HG03108 (cell line): ENCODE results near the gene CLHC1.
"Not testable (repeated sequence)": the region's sequence is repeated elsewhere in the genome, so short reads cannot be mapped to it uniquely, and the experiment has no call there.

Source experiments
- ATAC-seq: cut with Tn5 transposase; IDR thresholded peaks from one replicate; pipeline ENCODE4 v1.9.1; 2021; ENCODE audit warnings: moderate library complexity; ENCODE audit not compliant: unreplicated experiment

CLHC1 gene

GRCh38 chr2:55232863-55233657 is 967 bp upstream of the CLHC1 start:
- no peak for ATAC-seq

GRCh38 chr2:55231546-55232083 is 478 bp downstream of the CLHC1 start:
- no peak for ATAC-seq

GRCh38 chr2:55230551-55230950 is 1.5 kb downstream of the CLHC1 start:
- no peak for ATAC-seq

- no peak for ATAC-seq
Observed at GRCh38 chr2:55229221-55229620, 2.9 kb downstream of the CLHC1 start.

GRCh38 chr2:55228226-55228563 is 3.9 kb downstream of the CLHC1 start:
- no peak for ATAC-seq

- not testable (repeated sequence) for ATAC-seq
Observed at GRCh38 chr2:55227437-55228225, 4.5 kb downstream of the CLHC1 start.

GRCh38 chr2:55225481-55226020 is 6.5 kb downstream of the CLHC1 start:
- ATAC-seq = no peak

GRCh38 chr2:55224761-55225261 is 7.3 kb downstream of the CLHC1 start:
- ATAC-seq = no peak

- ATAC-seq = no peak
Observed at GRCh38 chr2:55223958-55224760, 7.9 kb downstream of the CLHC1 start.

- no peak for ATAC-seq
Observed at GRCh38 chr2:55213822-55214221, 18.3 kb downstream of the CLHC1 start.

GRCh38 chr2:55204950-55205349 is 27.1 kb downstream of the CLHC1 start:
- no peak for ATAC-seq

GRCh38 chr2:55204536-55204935 is 27.6 kb downstream of the CLHC1 start:
- ATAC-seq = no peak

- ATAC-seq = no peak
Observed at GRCh38 chr2:55200416-55200815, 31.7 kb downstream of the CLHC1 start.

- ATAC-seq = no peak
Observed at GRCh38 chr2:55196526-55196925, 35.6 kb downstream of the CLHC1 start.

- not testable (repeated sequence) for ATAC-seq
Observed at GRCh38 chr2:55191888-55192287, 40.2 kb downstream of the CLHC1 start.

GRCh38 chr2:55186837-55187236 is 45.3 kb downstream of the CLHC1 start:
- not testable (repeated sequence) for ATAC-seq

GRCh38 chr2:55180374-55180773 is 51.7 kb downstream of the CLHC1 start:
- ATAC-seq = no peak

- no peak for ATAC-seq
Observed at GRCh38 chr2:55176094-55176415, 56.0 kb downstream of the CLHC1 start.

GRCh38 chr2:55175254-55176093 is 56.6 kb downstream of the CLHC1 start:
- ATAC-seq = no peak
